ENCODE results near the gene HS3ST6.

GRCh38 chr16:1884155-1884760 is 34.0 kb downstream of the HS3ST6 start:
- TF ChIP-seq CTCF (IDR thresholded peaks at IDR 0.05 in 8 of 11, conservative IDR thresholded peaks at IDR 0.05 in 3 of 11), result peak in 1 of 11 experiments; percentile 13
- no peak for TF ChIP-seq POLR2AphosphoS5 (IDR thresholded peaks at IDR 0.05)
- TF ChIP-seq POLR2A (IDR thresholded peaks at IDR 0.05), result no peak
